NCI-H2107 treated with DMSO at 0.1 percent for 48 hours (cell line): ENCODE measurements around the gene WDR75.

Experiments
- DNase-seq: peaks from one replicate; lab custom pipeline; 2025; ENCODE audit not compliant: unreplicated experiment; lab: John Stamatoyannopoulos, UW

WDR75 gene

DNA sequence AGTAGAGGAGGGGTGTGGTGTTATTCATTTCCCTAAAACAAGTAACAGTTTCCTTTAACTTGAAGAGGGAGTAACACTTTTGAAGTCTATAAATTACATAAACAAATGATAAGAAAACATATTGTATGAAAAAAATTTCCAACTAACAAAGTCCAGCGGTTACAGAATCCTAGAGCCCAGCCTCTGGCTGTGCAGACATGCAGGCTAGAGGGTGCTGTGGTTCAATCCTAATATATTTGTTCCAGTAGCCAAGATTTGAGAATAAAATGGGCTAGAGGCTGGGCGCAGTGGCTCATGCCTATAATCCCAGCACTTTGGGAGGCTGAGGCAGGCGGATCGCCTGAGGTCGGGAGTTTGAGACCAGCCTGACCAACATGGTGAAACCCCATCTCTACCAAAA is 56.9 kb downstream of the WDR75 start:
- no peak for DNase-seq

GRCh38 chr2:189499137-189499536 is 57.9 kb downstream of the WDR75 start:
- no peak for DNase-seq

DNA sequence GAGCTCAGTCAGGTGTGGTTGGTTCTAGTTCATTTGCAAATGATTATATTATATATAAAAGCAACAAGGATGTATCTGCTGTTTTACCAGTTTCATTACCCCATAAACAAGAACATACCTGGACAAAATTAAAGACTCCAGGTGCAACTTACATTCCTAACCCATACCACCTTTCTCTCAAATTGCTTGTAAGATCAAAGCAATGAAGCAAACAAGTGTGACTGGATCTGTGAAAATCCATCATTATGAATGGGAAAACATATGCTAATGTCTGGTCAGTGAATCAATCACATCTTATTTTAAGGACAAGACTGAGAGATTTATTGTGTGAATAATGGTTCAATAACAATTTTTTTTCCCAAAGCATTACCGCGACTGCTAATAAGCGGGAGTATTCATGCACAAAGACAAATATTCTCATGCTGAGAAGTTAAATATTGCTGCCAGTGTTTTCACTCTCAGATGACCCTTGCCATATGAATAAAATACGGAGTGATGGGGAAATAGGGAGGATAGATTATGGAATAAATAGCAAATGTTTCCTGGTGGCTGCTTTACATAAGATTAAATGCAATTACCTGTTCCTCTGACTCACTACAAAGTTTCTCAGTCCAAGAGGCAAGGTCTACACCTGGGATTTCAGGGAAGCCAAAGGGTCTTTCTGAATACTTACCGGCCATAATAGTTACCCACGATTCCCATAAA is 59.3 kb downstream of the WDR75 start:
- no peak for DNase-seq

DNA sequence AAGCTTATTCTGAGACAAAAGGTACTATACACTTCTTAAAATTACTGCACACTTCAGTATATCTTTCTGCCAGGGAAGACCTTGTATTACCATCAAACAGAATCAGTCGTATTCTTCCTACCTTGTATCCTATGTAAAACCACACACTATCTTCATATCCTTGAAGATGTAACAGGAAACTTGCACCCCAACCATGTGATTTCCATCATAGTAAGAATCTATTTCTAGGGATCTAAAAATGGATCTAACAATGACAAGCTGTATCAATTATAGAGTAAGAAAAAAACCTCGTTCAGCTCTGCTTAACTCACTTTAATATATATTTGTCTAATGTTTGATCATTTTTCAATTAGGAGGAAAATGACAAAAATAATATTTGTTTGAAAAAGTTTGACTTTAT is 60.2 kb downstream of the WDR75 start:
- DNase-seq, result no peak

- DNase-seq, result no peak
Measured at GRCh38 chr2:189502714-189503113, 61.4 kb downstream of the WDR75 start.

- DNase-seq, result no peak
Measured at GRCh38 chr2:189504238-189504637, 63.0 kb downstream of the WDR75 start.

DNA sequence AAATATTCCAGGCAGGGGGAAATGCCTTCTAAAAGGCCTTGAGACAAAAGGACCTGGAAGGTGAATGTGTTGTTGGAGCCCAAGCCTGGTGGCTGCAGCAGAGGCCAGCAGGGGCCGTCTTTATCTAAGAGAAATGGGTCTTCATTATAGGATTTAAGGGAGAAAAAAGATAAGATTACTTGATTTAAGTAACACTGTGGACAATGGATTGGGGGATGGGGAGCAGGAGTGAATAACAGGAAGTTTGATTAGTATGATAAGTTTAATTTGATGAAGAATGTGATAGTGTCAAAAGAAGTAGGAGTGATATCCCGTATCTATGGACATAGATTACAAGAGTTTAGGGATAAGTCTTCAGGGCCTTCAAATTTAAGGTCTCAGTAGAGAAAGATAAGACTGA is 64.2 kb downstream of the WDR75 start:
- no peak for DNase-seq

- DNase-seq, result no peak
Measured at GRCh38 chr2:189506514-189506976, 65.3 kb downstream of the WDR75 start.

DNA sequence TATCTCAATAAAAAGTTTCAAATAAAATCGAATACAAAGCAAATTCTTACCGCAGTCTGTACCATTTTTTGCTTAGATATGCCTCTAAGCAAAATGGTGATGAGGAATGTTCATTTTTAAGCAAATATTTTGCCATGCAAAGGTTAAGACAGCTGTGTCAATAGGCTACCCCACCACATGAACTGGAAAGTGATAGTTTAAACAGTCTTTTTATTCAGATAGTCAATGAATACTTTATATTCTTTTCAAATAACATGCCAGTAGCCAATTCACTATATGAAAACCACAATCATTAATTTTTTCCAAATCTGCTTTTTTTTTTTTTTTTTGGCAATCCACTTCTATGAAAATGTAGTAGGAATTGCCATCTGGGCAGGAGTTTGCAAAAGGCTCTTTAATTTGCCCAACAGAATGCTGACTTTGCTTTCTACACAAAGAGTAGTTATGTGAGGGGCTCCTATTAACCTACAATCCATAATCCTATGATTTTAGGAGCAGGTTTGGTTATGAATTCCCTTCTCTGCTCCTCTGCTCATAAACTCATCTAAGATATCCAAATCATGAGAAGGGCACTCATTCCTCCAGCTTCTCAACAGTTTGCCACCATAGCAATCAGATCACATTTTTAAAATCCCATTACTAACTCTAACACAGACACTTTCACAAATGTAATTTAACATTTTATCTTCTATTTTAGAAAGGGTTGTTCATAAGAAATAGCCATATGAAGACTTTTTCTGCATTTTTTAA is 70.1 kb downstream of the WDR75 start:
- no peak for DNase-seq

- no peak for DNase-seq
Measured at GRCh38 chr2:189511960-189512319, 70.7 kb downstream of the WDR75 start.

DNA sequence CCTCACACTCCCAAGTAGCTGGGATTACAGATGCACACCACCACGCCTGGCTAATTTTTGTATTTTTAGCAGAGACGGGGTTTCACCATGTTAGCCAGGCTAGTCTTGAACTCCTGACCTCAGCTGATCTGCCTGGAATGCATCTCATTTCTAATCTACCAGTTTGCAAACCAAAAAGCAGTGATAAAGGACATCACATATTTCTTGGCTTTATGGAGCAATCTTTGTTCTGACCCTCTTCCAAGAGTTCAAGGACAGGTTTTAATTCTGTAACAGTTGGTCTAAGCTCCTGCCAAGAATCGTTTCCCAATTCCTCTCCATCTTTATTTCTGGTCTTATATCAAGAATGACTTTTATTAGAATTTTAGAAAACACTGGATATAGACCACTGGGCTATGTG is 71.6 kb downstream of the WDR75 start:
- no peak for DNase-seq

- no peak for DNase-seq
Measured at GRCh38 chr2:189514104-189514503, 72.8 kb downstream of the WDR75 start.

DNA sequence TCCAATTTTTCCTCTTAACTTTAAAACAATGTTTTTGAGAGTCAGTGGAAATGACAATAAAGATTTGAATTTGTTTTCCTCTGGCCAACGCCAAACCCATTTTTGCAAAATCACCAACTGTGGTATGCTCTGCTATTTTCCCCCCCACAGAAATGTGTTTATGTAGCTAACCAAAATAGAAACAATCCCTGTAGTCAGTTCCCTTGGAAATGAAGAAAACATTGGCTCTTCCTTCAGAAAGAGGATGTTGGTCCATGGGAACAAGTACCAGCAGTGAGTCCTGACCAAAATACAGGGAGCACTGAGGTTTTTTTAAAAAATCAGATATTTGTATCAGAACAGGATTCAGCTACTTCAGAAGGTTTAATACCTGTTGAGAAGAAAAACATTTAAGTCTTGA is 74.0 kb downstream of the WDR75 start:
- no peak for DNase-seq

DNA sequence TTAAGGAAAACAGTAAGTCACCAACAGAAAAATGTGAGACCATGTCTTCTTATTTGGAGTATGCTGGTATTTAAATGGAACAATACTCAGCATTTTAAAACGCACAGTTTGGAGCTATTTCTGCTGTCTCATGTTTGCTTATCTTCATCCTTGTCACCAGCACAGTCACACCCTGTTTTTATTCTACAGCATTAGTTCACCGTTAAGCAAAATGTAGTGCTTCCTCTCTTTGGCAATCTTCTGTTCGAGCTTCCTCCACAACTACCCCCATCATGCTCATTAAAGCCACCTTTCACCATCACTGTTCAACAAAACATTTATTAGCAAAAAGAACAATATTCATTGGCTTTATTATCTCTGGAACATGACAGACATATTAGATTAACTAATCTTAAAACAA is 75.3 kb downstream of the WDR75 start:
- DNase-seq, result no peak

DNA sequence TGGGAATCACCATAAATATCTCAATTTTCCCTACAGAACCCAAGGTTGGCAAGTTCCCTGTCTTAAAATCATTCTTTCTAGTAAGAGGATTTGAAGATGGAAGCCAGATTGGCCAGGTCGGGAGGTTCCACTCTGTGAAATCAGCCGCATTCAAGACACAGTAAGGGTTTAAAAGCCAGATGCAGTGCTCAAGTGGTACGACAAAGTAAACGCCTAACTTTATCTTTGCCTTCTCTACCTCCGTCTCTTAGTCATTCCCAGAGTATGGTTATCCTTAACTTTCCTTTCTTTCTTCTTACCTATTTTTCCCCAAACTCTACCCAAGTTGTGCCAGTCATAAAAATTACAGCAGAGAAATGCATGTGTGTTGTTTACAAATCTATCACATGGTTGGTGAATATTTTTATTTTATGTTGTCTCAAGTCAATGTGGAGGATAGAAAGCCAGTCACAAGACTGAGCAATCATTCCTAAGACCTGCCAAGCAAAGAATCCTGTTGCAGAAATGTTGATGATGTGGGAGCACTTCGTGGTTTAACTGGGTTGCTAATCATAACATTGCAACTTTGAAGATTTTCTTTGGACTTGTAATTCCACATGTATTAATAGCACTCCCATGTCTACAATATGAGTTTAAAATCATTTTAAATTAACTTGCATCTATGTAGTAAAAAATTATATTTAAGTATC is 76.7 kb downstream of the WDR75 start:
- DNase-seq, result no peak

DNA sequence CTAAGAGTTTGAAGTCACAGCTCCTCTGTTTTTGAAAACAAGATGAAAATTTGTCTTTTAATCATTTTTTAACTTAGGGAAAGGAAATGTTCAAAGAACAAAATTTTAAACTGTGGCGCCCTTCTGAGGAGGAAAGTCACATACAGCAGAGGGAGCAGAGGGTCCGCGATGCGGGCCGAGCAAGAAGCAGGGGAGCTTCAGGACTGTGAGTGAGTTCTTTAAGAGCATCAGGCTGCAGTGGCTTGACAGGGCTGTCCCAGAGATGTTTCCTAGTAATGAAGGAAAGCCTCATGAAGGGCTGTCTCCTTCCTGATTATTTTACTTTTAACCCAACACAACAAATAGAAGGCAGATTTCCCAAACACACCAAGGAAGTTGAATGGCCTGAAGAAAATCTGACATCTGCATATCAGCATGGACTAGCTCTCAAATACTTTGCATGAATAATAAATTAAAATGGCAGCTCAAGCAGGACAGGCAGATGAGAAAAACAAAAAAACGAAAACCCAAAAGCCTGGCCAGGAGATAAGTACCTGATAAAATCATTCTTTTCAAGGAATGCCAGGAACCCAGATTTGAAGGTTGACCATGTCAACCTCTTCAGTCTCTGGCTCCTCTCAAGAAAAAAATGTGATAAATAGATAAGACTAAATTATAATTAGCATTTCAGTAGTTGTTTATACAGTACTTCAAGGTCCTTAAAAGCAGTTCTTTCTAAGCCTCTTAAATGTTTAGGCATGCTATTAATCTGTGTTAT is 78.5 kb downstream of the WDR75 start:
- DNase-seq, result no peak

- DNase-seq, result no peak
Measured at GRCh38 chr2:189521699-189522434, 80.6 kb downstream of the WDR75 start.

GRCh38 chr2:189522435-189523151 is 81.3 kb downstream of the WDR75 start:
- DNase-seq, result no peak

DNA sequence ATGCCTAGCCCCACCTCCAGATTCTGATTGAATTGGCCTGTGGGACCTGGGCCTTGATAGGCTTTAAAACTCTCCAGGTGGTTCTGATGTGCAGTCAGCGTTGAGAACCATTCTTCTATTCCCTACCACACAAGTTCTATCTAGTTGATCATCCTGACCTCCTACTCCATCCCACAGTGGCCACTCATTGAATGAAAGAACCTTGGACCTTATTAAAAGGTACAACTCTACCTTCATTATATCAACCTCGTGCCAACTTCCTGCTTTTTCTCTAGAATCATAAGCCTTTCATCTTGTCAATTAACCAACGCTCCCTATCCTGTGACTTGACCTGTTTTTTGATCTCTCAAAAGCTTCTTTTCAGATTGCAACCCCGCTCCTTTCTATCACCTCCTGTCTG is 83.5 kb downstream of the WDR75 start:
- DNase-seq, result no peak
